ENCODE measurements around the gene DCC. TPM values are rescaled to one million over a fixed set of nuclear protein-coding genes. Genes with fewer than 3 reads are reported as not detected.

Gene DCC
- total and polyA plus RNA-seq, 2 experiments from 2014 or later: 0.53 to 0.73 TPM

GRCh38 chr18:52991246-52991645 is 651.2 kb downstream of the DCC start (continued):
- TF ChIP-seq REST (IDR thresholded peaks at IDR 0.05; ENCODE audit: unreplicated experiment): no peak

GRCh38 chr18:52992041-52992440 is 652.0 kb downstream of the DCC start:
- no peaks in the 10 kb centered on the region for H3K9me2 ChIP-seq (ENCODE audit: insufficient read depth)
- H3K27me3 ChIP-seq (ENCODE audit: insufficient read depth): no peaks in the 10 kb centered on the region
- ATAC-seq (peak; percentile 93), DNase-seq (ENCODE audit: low spot score) (peak; percentile 80)
- Mint-ChIP-seq H3K27ac (no peak overlapping the region), H3K36me3 (ENCODE audit: low read depth) (no peaks in the 10 kb centered on the region), H3K27me3 (ENCODE audit: insufficient read depth, low read depth, poor library complexity) (peaks cover 2% of the 10 kb centered on the region), H3K4me1 (0 out of 3 replicates have a peak, but pooled peaks cover 3% of the 10 kb centered on the region), H3K4me3 (no peak overlapping the region), H3K9me3 (no peaks in the 10 kb centered on the region)
- H3K79me2 ChIP-seq (replicated peaks; ENCODE audit: insufficient read depth): no peaks in the 10 kb centered on the region
- no peaks in the 10 kb centered on the region for H3F3A ChIP-seq (replicated peaks; ENCODE audit: low read depth)
- no peak overlapping the region for H3K4me2 ChIP-seq
- H3K36me3 ChIP-seq (ENCODE audit: insufficient read depth): no peaks in the 10 kb centered on the region
- no peak overlapping the region for H3K4me3 ChIP-seq
- no peak overlapping the region for H2AFZ ChIP-seq
- TF ChIP-seq CTCF (conservative IDR thresholded peaks at IDR 0.05; ENCODE audit: low read depth in 2 of 2): peak; percentile 65 to 73
- TF ChIP-seq ETS1 (IDR thresholded peaks at IDR 0.05): no peak
- TF ChIP-seq ZNF462 (CRISPR knock-in tag; IDR thresholded peaks at IDR 0.05): 0 out of 2 replicates have a peak, but pooled peaks have one; percentile 17
- TF ChIP-seq REST (IDR thresholded peaks at IDR 0.05; ENCODE audit: unreplicated experiment): no peak
- no peak for TF ChIP-seq NANOG (IDR thresholded peaks at IDR 0.05; ENCODE audit: borderline replicate concordance)
- H3K4me1 ChIP-seq (ENCODE audit: insufficient read depth): no peaks in the 10 kb centered on the region
- no peak overlapping the region for H3K27ac ChIP-seq (ENCODE audit: low read depth)
- H4K20me1 ChIP-seq (replicated peaks; ENCODE audit: insufficient read depth): no peaks in the 10 kb centered on the region

All from GM23338 (cell line).